PC-9 (cell line): ENCODE measurements around the gene ANKFY1. TPM values are rescaled to one million over a fixed set of nuclear protein-coding genes. Genes with fewer than 3 reads are reported as not detected.

ENCODE experiments used
- BruUV-seq: library from RNA; stranded (reverse); fragments of 400-500 nt; replicated peaks from 2 replicates; lab custom pipeline; 2021; lab: Mats Ljungman, UMichigan
- CTCF ChIA-PET: fragments of 300-600 bp; sonication (Branson Sonifier 250); formaldehyde crosslinking; loops from one replicate; lab custom pipeline; 2022; ENCODE audit warnings: antibody characterized with exemption; lab: Charles Lee
- POLR2A ChIA-PET: fragments of 300-600 bp; sonication (Branson Sonifier 250); formaldehyde crosslinking; loops from one replicate; lab custom pipeline; 2022; ENCODE audit warnings: antibody characterized with exemption; ENCODE audit not compliant: unreplicated experiment; lab: Charles Lee
- DNase-seq, 2 experiments: peaks; one replicate each; pipeline versions ENCODE4 v3.0.0 to v3.0.0-alpha.2; 2015 to 2022; ENCODE audit warnings: mixed read lengths in 1 of 2
- H2AFZ ChIP-seq: fragments of 200-600 bp; sonication (generic); 2 replicates; pipeline ENCODE4 v1.8.1; 2017; ENCODE audit warnings: antibody characterized with exemption
- H3F3A ChIP-seq: fragments of 200-600 bp; sonication (generic); 2 replicates; pipeline ENCODE4 v1.8.1; 2017; ENCODE audit warnings: antibody characterized with exemption, mild to moderate bottlenecking, low read depth; ENCODE audit not compliant: insufficient read depth
- H3K27ac ChIP-seq: fragments of 200-600 bp; sonication (generic); 2 replicates; pipeline ENCODE4 v1.6.1; 2016; ENCODE audit warnings: mixed run types
- H3K27me3 ChIP-seq: fragments of 200-600 bp; sonication (generic); 2 replicates; pipeline ENCODE4 v1.6.1; 2016; ENCODE audit warnings: low read depth, mixed run types; ENCODE audit not compliant: insufficient read depth
- H3K36me3 ChIP-seq: fragments of 200-600 bp; sonication (generic); 2 replicates; pipeline ENCODE4 v1.6.1; 2016; ENCODE audit warnings: low read depth, mixed run types
- H3K4me1 ChIP-seq: fragments of 200-600 bp; sonication (generic); replicated peaks from 2 replicates; pipeline ENCODE4 v1.6.1; 2016; ENCODE audit warnings: mixed run types; ENCODE audit not compliant: insufficient read depth
- H3K4me2 ChIP-seq: fragments of 200-600 bp; sonication (generic); 2 replicates; pipeline ENCODE4 v1.6.1; 2017; ENCODE audit warnings: mixed run types
- H3K4me3 ChIP-seq: fragments of 200-600 bp; sonication (generic); 2 replicates; pipeline ENCODE4 v1.6.1; 2016; ENCODE audit warnings: mixed run types
- H3K79me2 ChIP-seq: fragments of 200-600 bp; sonication (generic); 2 replicates; pipeline ENCODE4 v1.6.1; 2017; ENCODE audit warnings: low read depth, mixed run types
- H3K9me2 ChIP-seq: fragments of 200-600 bp; sonication (generic); 2 replicates; pipeline ENCODE4 v1.8.1; 2017; ENCODE audit warnings: mild to moderate bottlenecking; ENCODE audit not compliant: insufficient read depth
- H3K9me3 ChIP-seq: fragments of 200-600 bp; sonication (generic); 2 replicates; pipeline ENCODE4 v1.8.1; 2016; ENCODE audit warnings: low read depth; ENCODE audit not compliant: insufficient read depth
- H4K20me1 ChIP-seq: fragments of 200-600 bp; sonication (generic); 2 replicates; pipeline ENCODE4 v1.8.1; 2017; ENCODE audit not compliant: insufficient read depth
- CTCF ChIP-seq: fragments of 200-600 bp; sonication (generic); conservative IDR thresholded peaks from 2 replicates; pipeline ENCODE4 v1.6.1; 2017; ENCODE audit warnings: mixed run types, antibody characterized with exemption, mild to moderate bottlenecking, moderate library complexity
- EZH2 ChIP-seq: fragments of 200-600 bp; sonication (generic); IDR thresholded peaks from 2 replicates; pipeline ENCODE4 v1.8.0; 2017; ENCODE audit warnings: antibody characterized with exemption, low read depth
- intact Hi-C: fragments of 100-400 bp; cut with micrococcal nuclease; formaldehyde crosslinking; loops from one replicate; pipeline ENCODE4 v1.10.0; 2022; ENCODE audit not compliant: unreplicated experiment
- total RNA-seq: library from RNA; stranded (reverse); gene quantifications from 2 replicates; pipeline ENCODE4 v1.2.3, GENCODE V29; 2021

The ANKFY1 gene
- total RNA-seq, 1 experiment from 2014 or later = 63.9 TPM

GRCh38 chr17:4130715-4131114 lies 133.1 kb downstream of the ANKFY1 start:
- no TSS peak for BruUV-seq
- Histone ChIP-seq H3K79me2 (peaks cover 77% of the 10 kb centered on the region), H3K9me3 (no peaks in the 10 kb centered on the region), H3K36me3 (no peaks in the 10 kb centered on the region), H3K27me3 (no peaks in the 10 kb centered on the region), H2AFZ (no peak overlapping the region), H3K9me2 (no peaks in the 10 kb centered on the region), H3K4me1 (no peaks in the 10 kb centered on the region), H3K4me2 (no peak overlapping the region), H3K4me3 (no peak overlapping the region), H4K20me1 (peaks cover 45% of the 10 kb centered on the region), H3F3A (no peaks in the 10 kb centered on the region), H3K27ac (no peak overlapping the region)
- no peak for TF ChIP-seq EZH2
- TF ChIP-seq CTCF = no peak
- ChIA-PET CTCF (interaction anchor here (0.5 kb wide), 1 partner anchor 400 kb away, joined by 11 read pairs; no protein-coding TSS in a partner anchor), POLR2A (no interaction called here)
- no peak for DNase-seq
- intact Hi-C loops = no loop called here

GRCh38 chr17:4127555-4127954 lies 136.2 kb downstream of the ANKFY1 start:
- Histone ChIP-seq H2AFZ (no peak overlapping the region), H3K4me2 (no peak overlapping the region), H3K9me2 (no peaks in the 10 kb centered on the region), H3K27me3 (no peaks in the 10 kb centered on the region), H3K79me2 (peaks cover 56% of the 10 kb centered on the region), H3K9me3 (no peaks in the 10 kb centered on the region), H3K4me1 (no peaks in the 10 kb centered on the region), H3K4me3 (no peak overlapping the region), H4K20me1 (peaks cover 24% of the 10 kb centered on the region), H3F3A (no peaks in the 10 kb centered on the region), H3K27ac (no peak overlapping the region), H3K36me3 (peaks cover 5% of the 10 kb centered on the region)
- intact Hi-C loops = no loop called here
- ChIA-PET POLR2A (interaction anchor here (0.6 kb wide), 1 partner anchor 63 kb away, joined by 4 read pairs; no protein-coding TSS in a partner anchor), CTCF (no interaction called here)
- no peak for DNase-seq
- TF ChIP-seq CTCF (no peak), EZH2 (no peak)
- no TSS peak for BruUV-seq

- Histone ChIP-seq H4K20me1 (peaks cover 13% of the 10 kb centered on the region), H3K4me3 (no peak overlapping the region), H3K4me2 (no peak overlapping the region), H3K9me2 (no peaks in the 10 kb centered on the region), H3F3A (no peaks in the 10 kb centered on the region), H3K27me3 (no peaks in the 10 kb centered on the region), H3K79me2 (peaks cover 43% of the 10 kb centered on the region), H2AFZ (no peak overlapping the region), H3K4me1 (no peaks in the 10 kb centered on the region), H3K9me3 (no peaks in the 10 kb centered on the region), H3K27ac (no peak overlapping the region), H3K36me3 (peaks cover 12% of the 10 kb centered on the region)
- TF ChIP-seq EZH2 (no peak), CTCF (no peak)
- POLR2A ChIA-PET = no interaction called here
- no TSS peak for BruUV-seq
- intact Hi-C loops = no loop called here
- no peak for DNase-seq
- CTCF ChIA-PET = interaction anchor here (0.7 kb wide), 1 partner anchor 296 kb away, joined by 5 read pairs; no protein-coding TSS in a partner anchor
Observed at GRCh38 chr17:4125552-4125951, 138.2 kb downstream of the ANKFY1 start.
